Nephron (organoid): ENCODE results near the gene TMCO5A.
A peak's percentile ranks its signal among the peaks of the same experiment; 100 is the strongest.

Experiments
- H3K27ac Mint-ChIP-seq, 3 experiments: 2 replicates each; pipeline ENCODE4 v1.8.0; 2020; ENCODE audit warnings: mixed read lengths in 3 of 3, mild to moderate bottlenecking in 2 of 3, moderate library complexity in 1 of 3
- H3K27me3 Mint-ChIP-seq: 2 replicates; pipeline ENCODE4 v1.8.0; 2021; ENCODE audit warnings: low read depth, mild to moderate bottlenecking, moderate library complexity, mixed read lengths
- H3K36me3 Mint-ChIP-seq: 2 replicates; pipeline ENCODE4 v1.8.0; 2020; ENCODE audit warnings: low read depth, mixed read lengths
- H3K4me1 Mint-ChIP-seq: 2 replicates; pipeline ENCODE4 v1.8.0; 2020; ENCODE audit warnings: mixed read lengths
- H3K4me3 Mint-ChIP-seq, 3 experiments: 2 replicates each; pipeline ENCODE4 v1.8.0; 2020; ENCODE audit warnings: mild to moderate bottlenecking in 3 of 3, mixed read lengths in 3 of 3, moderate library complexity in 2 of 3
- H3K9me3 Mint-ChIP-seq: 2 replicates; pipeline ENCODE4 v1.8.0; 2020; ENCODE audit warnings: mixed read lengths
- TF ChIP-seq, protein P1 (sequence below), 3 experiments: fragments of 200-600 bp; sonication (generic); IDR thresholded peaks; one replicate each; pipeline ENCODE4 v1.5.0; 2021; ENCODE audit warnings: antibody characterized with exemption in 3 of 3; ENCODE audit not compliant: unreplicated experiment in 3 of 3

The TMCO5A gene

DNA sequence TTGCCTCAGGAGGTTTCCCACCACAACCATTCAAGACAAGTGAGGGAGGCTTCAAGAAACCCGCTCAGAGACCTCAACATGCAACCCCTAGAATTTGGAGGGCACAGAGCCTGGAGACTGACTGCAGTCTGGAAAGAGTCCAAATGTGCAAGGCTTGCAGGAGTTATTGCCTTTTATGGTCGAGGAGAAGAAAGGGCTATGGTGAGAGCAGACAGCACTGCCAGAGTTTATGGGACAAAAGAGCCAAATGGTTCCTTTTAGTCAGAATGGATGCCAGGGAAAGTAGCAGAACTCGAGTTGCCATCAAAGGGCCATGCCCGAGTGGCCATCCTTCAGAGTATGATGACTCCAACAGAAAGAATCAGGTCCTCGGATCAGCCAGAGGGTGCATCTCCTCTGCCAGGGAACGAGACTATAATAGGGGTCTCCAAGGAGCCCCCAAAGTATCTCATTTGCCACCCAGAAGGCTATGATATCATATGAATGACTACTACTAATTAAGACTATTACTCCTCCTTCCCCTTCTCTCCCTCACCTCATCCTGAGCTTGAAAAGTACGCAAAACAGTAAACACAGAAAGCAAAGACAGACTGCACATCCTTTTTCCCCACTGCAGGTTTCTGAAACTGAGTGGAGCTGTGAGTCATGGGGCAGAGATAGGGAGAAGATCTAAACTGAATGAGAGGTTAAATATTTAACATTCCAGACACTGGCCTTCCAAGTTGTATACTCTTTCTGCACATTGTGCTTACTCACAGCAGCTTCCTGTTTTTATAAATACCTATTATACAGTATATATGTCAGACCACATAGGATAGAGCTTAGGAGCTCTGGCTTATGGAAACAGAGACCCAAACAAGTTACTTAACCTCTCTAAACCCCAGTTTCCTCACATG, 33.9 kb upstream of the TMCO5A start:
- H3K9me3 Mint-ChIP-seq, result no peaks in the 10 kb centered on the region
- no peak overlapping the region for H3K4me3 Mint-ChIP-seq
- TF ChIP-seq, protein P1, sequence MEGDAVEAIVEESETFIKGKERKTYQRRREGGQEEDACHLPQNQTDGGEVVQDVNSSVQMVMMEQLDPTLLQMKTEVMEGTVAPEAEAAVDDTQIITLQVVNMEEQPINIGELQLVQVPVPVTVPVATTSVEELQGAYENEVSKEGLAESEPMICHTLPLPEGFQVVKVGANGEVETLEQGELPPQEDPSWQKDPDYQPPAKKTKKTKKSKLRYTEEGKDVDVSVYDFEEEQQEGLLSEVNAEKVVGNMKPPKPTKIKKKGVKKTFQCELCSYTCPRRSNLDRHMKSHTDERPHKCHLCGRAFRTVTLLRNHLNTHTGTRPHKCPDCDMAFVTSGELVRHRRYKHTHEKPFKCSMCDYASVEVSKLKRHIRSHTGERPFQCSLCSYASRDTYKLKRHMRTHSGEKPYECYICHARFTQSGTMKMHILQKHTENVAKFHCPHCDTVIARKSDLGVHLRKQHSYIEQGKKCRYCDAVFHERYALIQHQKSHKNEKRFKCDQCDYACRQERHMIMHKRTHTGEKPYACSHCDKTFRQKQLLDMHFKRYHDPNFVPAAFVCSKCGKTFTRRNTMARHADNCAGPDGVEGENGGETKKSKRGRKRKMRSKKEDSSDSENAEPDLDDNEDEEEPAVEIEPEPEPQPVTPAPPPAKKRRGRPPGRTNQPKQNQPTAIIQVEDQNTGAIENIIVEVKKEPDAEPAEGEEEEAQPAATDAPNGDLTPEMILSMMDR (IDR thresholded peaks at IDR 0.05; ENCODE audit: unreplicated experiment in 3 of 3), result no peak
- no peaks in the 10 kb centered on the region for H3K36me3 Mint-ChIP-seq
- H3K27me3 Mint-ChIP-seq, result no peaks in the 10 kb centered on the region
- peak overlapping the region; percentile 1 to 19 (median 7) for H3K27ac Mint-ChIP-seq
- H3K4me1 Mint-ChIP-seq, result peaks cover 7% of the 10 kb centered on the region

DNA sequence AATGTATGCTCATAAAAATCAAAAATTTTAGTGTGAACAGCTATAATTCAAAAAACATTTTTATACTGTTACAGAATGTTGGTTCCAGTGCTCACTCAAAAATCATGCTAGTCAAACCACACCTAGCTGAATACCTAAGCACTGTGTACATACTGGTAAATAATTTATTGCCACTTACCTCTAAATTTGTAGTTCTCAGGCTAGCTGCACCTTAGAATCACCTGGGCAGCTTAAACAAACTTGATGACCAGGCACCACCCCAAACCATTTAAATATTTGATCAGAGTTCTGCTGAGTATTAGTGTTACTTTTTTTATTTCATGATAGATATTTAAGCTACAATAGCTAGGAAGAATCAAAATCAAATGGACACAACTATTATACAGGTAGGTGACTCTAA, 32.3 kb upstream of the TMCO5A start:
- Mint-ChIP-seq H3K4me3 (no peak overlapping the region), H3K27me3 (no peaks in the 10 kb centered on the region), H3K27ac (no peak overlapping the region), H3K9me3 (no peaks in the 10 kb centered on the region), H3K36me3 (no peaks in the 10 kb centered on the region), H3K4me1 (peaks cover 7% of the 10 kb centered on the region)
- TF ChIP-seq, protein P1 (IDR thresholded peaks at IDR 0.05; ENCODE audit: unreplicated experiment in 3 of 3), result no peak

DNA sequence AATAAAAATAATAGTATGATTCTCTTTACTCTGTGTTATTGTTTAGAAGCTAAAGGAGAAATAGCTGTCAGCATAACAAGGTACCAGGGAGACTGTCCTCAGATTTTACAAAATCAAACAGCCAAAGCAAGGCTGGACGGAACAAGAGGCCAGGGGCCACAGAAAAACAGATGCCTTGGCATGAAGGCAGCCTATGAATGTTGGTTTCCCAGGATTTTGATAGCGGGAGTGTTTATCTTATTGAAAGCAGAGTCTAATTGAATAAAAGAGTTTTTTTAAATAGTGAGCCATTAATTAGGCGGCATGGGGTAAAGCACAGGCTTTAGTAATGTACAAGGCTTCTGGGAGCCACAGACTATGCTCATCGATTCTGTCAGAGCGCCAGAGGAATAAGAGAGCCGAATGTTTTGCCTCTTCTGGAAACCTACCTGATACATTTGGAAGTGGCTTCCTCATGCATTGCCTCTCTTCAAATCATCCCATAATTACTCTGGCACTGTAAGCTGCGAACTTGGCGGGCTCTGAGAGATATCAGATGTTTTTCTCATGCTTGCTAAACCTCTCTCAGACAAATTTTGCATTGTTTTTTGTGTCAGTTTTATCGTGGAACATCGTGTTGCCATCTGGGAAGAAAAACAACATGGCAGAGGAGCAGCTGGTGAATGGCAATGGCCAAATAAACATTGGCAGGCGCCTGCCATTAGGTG, 30.4 kb upstream of the TMCO5A start:
- no peak overlapping the region for H3K27ac Mint-ChIP-seq
- H3K9me3 Mint-ChIP-seq, result no peaks in the 10 kb centered on the region
- no peaks in the 10 kb centered on the region for H3K27me3 Mint-ChIP-seq
- TF ChIP-seq, protein P1 (IDR thresholded peaks at IDR 0.05; ENCODE audit: unreplicated experiment in 3 of 3), result no peak
- no peaks in the 10 kb centered on the region for H3K36me3 Mint-ChIP-seq
- H3K4me1 Mint-ChIP-seq, result peaks cover 7% of the 10 kb centered on the region
- H3K4me3 Mint-ChIP-seq, result no peak overlapping the region

DNA sequence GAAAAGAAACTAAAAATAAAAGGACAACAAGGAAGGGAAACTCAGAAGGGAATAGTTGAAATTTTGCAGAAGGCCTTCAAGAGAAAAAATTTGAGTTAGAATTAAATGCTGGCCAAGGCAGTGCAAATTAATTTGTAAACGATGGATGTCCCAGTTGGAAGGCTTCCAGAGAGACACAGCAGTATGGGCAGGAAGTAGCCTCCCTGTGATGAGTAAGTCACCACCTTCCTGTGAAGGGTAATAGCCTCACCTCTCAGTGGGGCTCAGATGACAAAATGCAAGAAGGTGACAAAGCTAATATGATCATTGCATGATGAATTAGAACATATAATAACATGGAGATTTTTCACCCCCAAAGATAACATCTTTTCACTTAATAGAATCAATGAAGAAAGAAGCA, 27.3 kb upstream of the TMCO5A start:
- TF ChIP-seq, protein P1 (IDR thresholded peaks at IDR 0.05; ENCODE audit: unreplicated experiment in 3 of 3), result no peak
- H3K27me3 Mint-ChIP-seq, result no peaks in the 10 kb centered on the region
- H3K27ac Mint-ChIP-seq, result no peak overlapping the region
- H3K36me3 Mint-ChIP-seq, result no peaks in the 10 kb centered on the region
- H3K4me1 Mint-ChIP-seq, result no peaks in the 10 kb centered on the region
- H3K9me3 Mint-ChIP-seq, result no peaks in the 10 kb centered on the region
- no peak overlapping the region for H3K4me3 Mint-ChIP-seq

DNA sequence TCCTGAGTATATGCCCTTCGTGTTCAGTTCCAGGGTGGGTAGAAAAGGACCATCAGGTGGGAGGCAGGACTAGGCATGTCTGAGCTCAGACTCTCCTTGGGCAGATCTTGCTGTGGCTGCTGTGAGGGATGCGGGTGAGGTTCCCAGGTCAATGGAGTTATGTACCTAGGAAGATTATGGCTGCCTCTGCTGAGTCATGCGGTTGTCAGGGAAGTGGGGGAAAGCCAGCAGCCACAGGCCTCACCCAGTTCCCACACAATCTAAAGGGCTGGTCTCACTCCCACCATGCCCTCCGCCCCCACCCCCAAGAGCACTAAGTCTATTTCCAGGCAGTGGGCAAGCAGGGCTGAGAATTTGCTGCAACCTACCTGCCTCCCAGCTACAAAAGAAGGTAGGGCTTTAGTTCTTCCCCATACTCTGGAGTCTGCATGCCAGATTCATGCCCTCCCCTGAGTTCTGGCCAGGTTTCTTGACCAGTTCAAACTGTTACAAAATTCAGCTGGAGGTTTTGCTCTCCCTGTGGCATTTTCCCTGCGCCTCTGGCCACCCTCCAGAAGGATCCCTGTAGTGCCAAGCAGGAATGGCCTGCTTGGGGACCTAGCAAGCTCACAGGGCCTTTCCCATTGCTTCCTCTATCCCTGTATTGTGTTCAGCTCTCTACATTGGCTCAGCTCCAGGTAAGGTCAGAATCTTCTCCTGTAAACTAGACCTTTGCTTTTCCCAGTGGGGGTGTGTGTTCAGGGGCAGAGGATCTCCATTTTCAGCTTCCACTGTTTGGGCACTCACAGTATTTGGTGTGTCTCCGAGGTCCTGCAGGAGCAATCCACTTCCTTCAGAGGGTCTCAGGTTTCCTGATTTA, 12.7 kb upstream of the TMCO5A start:
- H3K9me3 Mint-ChIP-seq, result peaks cover 23% of the 10 kb centered on the region
- peaks cover 5% of the 10 kb centered on the region for H3K4me1 Mint-ChIP-seq
- H3K4me3 Mint-ChIP-seq, result no peak overlapping the region
- H3K27me3 Mint-ChIP-seq, result no peaks in the 10 kb centered on the region
- TF ChIP-seq, protein P1 (IDR thresholded peaks at IDR 0.05; ENCODE audit: unreplicated experiment in 3 of 3), result no peak
- peaks cover 4% of the 10 kb centered on the region for H3K36me3 Mint-ChIP-seq
- H3K27ac Mint-ChIP-seq, result peak overlapping the region in 1 of 3 experiments; percentile 64
